GM12878 (cell line): ENCODE results near the gene ITPR2. TPM values are rescaled to one million over a fixed set of nuclear protein-coding genes. Genes with fewer than 3 reads are reported as not detected.

Source experiments
- ATAC-seq: fragments of 200-7000 bp; cut with Tn5 transposase; 3 replicates; pipeline ENCODE4 v1.9.1; 2020; ENCODE audit warnings: mild to moderate bottlenecking, moderate library complexity
- BruUV-seq: library from RNA; stranded (reverse); fragments of 400-500 nt; replicated peaks from 2 replicates; lab custom pipeline; 2021; lab: Mats Ljungman, UMichigan
- CTCF ChIA-PET: fragments of 300-600 bp; sonication (Branson Sonifier 250); formaldehyde crosslinking; extraction: SDS; loops from one replicate; lab custom pipeline; 2021; ENCODE audit warnings: inconsistent platforms; lab: Yijun Ruan, JAX
- POLR2A ChIA-PET: fragments of 350-600 bp; formaldehyde crosslinking; extraction: SDS; loops from one replicate; lab custom pipeline; 2021; ENCODE audit warnings: inconsistent platforms; lab: Charles Lee
- RAD21 ChIA-PET: fragments of 300-600 bp; sonication (Branson Sonifier 250); formaldehyde crosslinking; loops from one replicate; lab custom pipeline; 2023; ENCODE audit warnings: antibody characterized with exemption; ENCODE audit not compliant: unreplicated experiment; lab: Charles Lee
- SMC1A ChIA-PET: fragments of 300-600 bp; sonication (Branson Sonifier 250); formaldehyde crosslinking; loops from one replicate; lab custom pipeline; 2023; ENCODE audit not compliant: unreplicated experiment, uncharacterized antibody; lab: Charles Lee
- DNase-seq: peaks from one replicate; pipeline ENCODE4 v3.0.0-alpha.2; 2011; ENCODE audit warnings: low read depth, low spot score
- FAIRE-seq: peaks from 3 replicates; lab custom pipeline; 2011; peaks lifted over from hg19 to GRCh38; lab: Jason Lieb, UNC
- H2AFZ ChIP-seq: 2 replicates; pipeline ENCODE4 v1.6.0; 2011; ENCODE audit warnings: low read depth, low read length, control low read depth; ENCODE audit not compliant: control insufficient read depth
- H3K27ac ChIP-seq: 2 replicates; pipeline ENCODE4 v1.5.1; 2011; ENCODE audit warnings: control low read depth; ENCODE audit not compliant: control insufficient read depth, insufficient read depth
- H3K27me3 ChIP-seq, 2 experiments: replicated peaks in 1 of 2; 2 replicates each; pipeline versions ENCODE4 v1.6.0 to v1.6.1; 2011; ENCODE audit warnings: low read length in 1 of 2; ENCODE audit not compliant: control insufficient read depth in 2 of 2, insufficient read depth in 2 of 2
- H3K36me3 ChIP-seq, 2 experiments: 2 replicates each; pipeline ENCODE4 v1.5.1; 2011; ENCODE audit warnings: low read length in 1 of 2; ENCODE audit not compliant: control insufficient read depth in 2 of 2, insufficient read depth in 2 of 2
- H3K4me1 ChIP-seq: 2 replicates; pipeline ENCODE4 v1.6.1; 2011; ENCODE audit warnings: mild to moderate bottlenecking, low read length, moderate library complexity, mixed read lengths; ENCODE audit not compliant: control insufficient read depth, insufficient read depth
- H3K4me2 ChIP-seq: 2 replicates; pipeline ENCODE4 v1.6.0; 2011; ENCODE audit warnings: control low read depth; ENCODE audit not compliant: control insufficient read depth, insufficient read depth
- H3K4me3 ChIP-seq: fragments of 200-600 bp; sonication (generic); 2 replicates; pipeline ENCODE4 v1.5.1; 2016
- H3K79me2 ChIP-seq: 2 replicates; pipeline ENCODE4 v1.6.0; 2011; ENCODE audit warnings: low read length; ENCODE audit not compliant: control insufficient read depth, insufficient read depth
- H3K9ac ChIP-seq: 2 replicates; pipeline ENCODE4 v1.8.0; 2011; ENCODE audit warnings: low read length, control low read depth, mixed read lengths; ENCODE audit not compliant: control insufficient read depth, insufficient read depth
- H3K9me3 ChIP-seq: replicated peaks from 3 replicates; pipeline ENCODE4 v1.5.1; 2011; ENCODE audit warnings: mild to moderate bottlenecking, low read length; ENCODE audit not compliant: control insufficient read depth, insufficient read depth
- H4K20me1 ChIP-seq: 2 replicates; pipeline ENCODE4 v1.6.0; 2011; ENCODE audit not compliant: control insufficient read depth, insufficient read depth
- MAX ChIP-seq: IDR thresholded peaks from 2 replicates; pipeline ENCODE4 v1.6.1; 2012; ENCODE audit warnings: low read depth, low read length, improper control_type of control experiment
- MEF2B ChIP-seq: fragments of 450-650 bp; IDR thresholded peaks from 2 replicates; pipeline ENCODE4 v1.6.1; 2018; ENCODE audit warnings: mild to moderate bottlenecking, moderate library complexity; ENCODE audit not compliant: partially characterized antibody, poor library complexity, severe bottlenecking
- SP1 ChIP-seq: IDR thresholded peaks from one replicate; pipeline ENCODE4 v1.6.1; 2011; ENCODE audit warnings: low read depth, low read length
- SREBF1 ChIP-seq: IDR thresholded peaks from 2 replicates; pipeline ENCODE4 v1.6.1; 2012; ENCODE audit warnings: mild to moderate bottlenecking, low read length
- TBL1XR1 ChIP-seq: IDR thresholded peaks from 2 replicates; pipeline ENCODE4 v1.6.1; 2012; ENCODE audit warnings: low read depth, low read length, improper control_type of control experiment
- TCF12 ChIP-seq: IDR thresholded peaks from 2 replicates; pipeline ENCODE4 v1.6.1; 2011; ENCODE audit warnings: low read depth, mild to moderate bottlenecking, low read length
- USF2 ChIP-seq: IDR thresholded peaks from 2 replicates; pipeline ENCODE4 v1.6.1; 2011; ENCODE audit warnings: low read depth, low read length, improper control_type of control experiment, borderline replicate concordance
- ZNF592 ChIP-seq: fragments of 450-650 bp; IDR thresholded peaks from 2 replicates; pipeline ENCODE4 v1.6.1; 2017; ENCODE audit warnings: mild to moderate bottlenecking, moderate library complexity
- whole genome bisulfite sequencing: methylation state at CpG from one replicate; pipeline ENCODE4 v1.1.6; 2016; ENCODE audit warnings: low lambda C conversion rate; ENCODE audit not compliant: insufficient replicate concordance, insufficient coverage; ENCODE audit errors: missing lambda C conversion rate; 5-methylcytosine and 5-hydroxymethylcytosine counted together
- in situ Hi-C: fragments of 300-500 bp; cut with MboI; formaldehyde crosslinking; loops from 9 replicates; pipeline ENCODE4 v1.14.3; 2018; ENCODE audit warnings: mixed read lengths
- intact Hi-C: fragments of 100-400 bp; cut with micrococcal nuclease; formaldehyde crosslinking; loops from one replicate; pipeline ENCODE4 v1.14.2; 2022; ENCODE audit not compliant: unreplicated experiment
- polyA plus RNA-seq, 11 experiments: library from polyadenylated mRNA; depleted of rRNA in 4 of 11; unstranded in 6 of 11; stranded (reverse) in 5 of 11; fragments of >200 nt; fragmentation: Nextera tagmentation in 4 of 11; fragmentation: Illumina TruSeq in 1 of 11; extraction: Ambion mirVana in 4 of 11; extraction: Trizol in 1 of 11; gene quantifications; 1 replicate in 1 of 11; 2 replicates in 10 of 11; pipeline versions ENCODE4 v1.2.1 to v1.2.3, GENCODE V29; 2011 to 2016; ENCODE audit warnings: inconsistent platforms in 2 of 11, missing spikeins in 2 of 11, low read depth in 1 of 11
- total RNA-seq, 4 experiments: library from RNA; depleted of rRNA in 3 of 4; stranded (reverse); fragments of >200 nt in 3 of 4; fragmentation: Illumina TruSeq in 1 of 4; extraction: Trizol in 1 of 4; gene quantifications; 2 replicates each; pipeline versions ENCODE4 v1.2.1 to v1.2.3, GENCODE V29; 2013 to 2021
- TF ChIP-seq, protein P1 (sequence below): fragments of 450-650 bp; IDR thresholded peaks from 2 replicates; pipeline ENCODE4 v1.6.1; 2017; ENCODE audit warnings: antibody characterized with exemption, mild to moderate bottlenecking, moderate library complexity
- TF ChIP-seq, protein P2 (sequence below): fragments of 450-650 bp; IDR thresholded peaks from 2 replicates; pipeline ENCODE4 v1.6.1; 2017; ENCODE audit warnings: mild to moderate bottlenecking, moderate library complexity

ITPR2 gene
- total and polyA plus RNA-seq, 10 of the 15 experiments (the other 5 are each of a cell fraction or from before 2014, with no cell fraction given), result 7.5 to 76.2 (median 47.1) TPM

DNA sequence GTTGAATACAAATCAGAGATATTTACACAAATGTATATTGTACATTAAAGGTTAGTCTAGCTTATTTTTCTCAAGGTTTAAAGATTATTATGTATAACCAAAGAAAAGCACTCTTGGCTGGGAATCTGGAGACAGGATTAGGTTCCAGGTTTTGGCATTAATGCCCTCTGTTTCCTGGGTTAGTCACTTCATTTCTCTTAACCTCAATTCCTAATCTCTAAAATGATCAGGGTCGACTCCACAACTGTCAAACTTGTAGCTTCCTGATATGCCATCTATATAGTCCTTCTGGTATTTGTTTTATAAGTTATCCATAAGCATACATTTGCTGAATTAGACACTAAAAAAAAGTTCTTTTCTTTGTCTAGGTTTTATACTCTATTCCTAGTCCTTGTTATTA, 2.6 kb downstream of the ITPR2 start:
- no peaks in the 10 kb centered on the region for H3K36me3 ChIP-seq
- no peak for DNase-seq
- no peaks in the 10 kb centered on the region for H3K9me3 ChIP-seq
- BruUV-seq, result TSS peak; percentile 31
- 96% methylated on average over 1 of the region's 1 CpG for WGBS
- no peak for FAIRE-seq
- no peak for ATAC-seq
- H2AFZ ChIP-seq, result no peak overlapping the region
- H3K4me3 ChIP-seq, result peak overlapping the region; percentile 79
- RAD21 ChIA-PET, result interaction anchor here (0.8 to 6.2 kb wide), 18 partner anchors 10 to 186 kb away, joined by 3 to 51 read pairs (median 6); partner anchors contain the start of gene TM7SF3
- H3K4me2 ChIP-seq, result peak overlapping the region; percentile 60
- peaks cover 5% of the 10 kb centered on the region for H3K4me1 ChIP-seq
- in situ Hi-C loops, result no loop called here
- SMC1A ChIA-PET, result interaction anchor here (0.6 to 5.3 kb wide), 32 partner anchors 9 to 1761 kb away, joined by 3 to 41 read pairs (median 4); no protein-coding TSS in a partner anchor
- intact Hi-C loops, result loop anchor here (10.0 kb wide), 1 partner anchor 54 kb away; no protein-coding TSS in a partner anchor
- peak overlapping the region; percentile 15; the same call in 1 of the 2 replicates for H3K27ac ChIP-seq
- peaks cover 70% of the 10 kb centered on the region for H3K79me2 ChIP-seq
- POLR2A ChIA-PET, result interaction anchor here (0.8 to 4.5 kb wide), 8 partner anchors 9 to 111 kb away, joined by 3 to 17 read pairs (median 4); no protein-coding TSS in a partner anchor
- H4K20me1 ChIP-seq, result no peaks in the 10 kb centered on the region
- H3K27me3 ChIP-seq, result no peaks in the 10 kb centered on the region
- CTCF ChIA-PET, result interaction anchor here (0.7 to 2.1 kb wide), 11 partner anchors 11 to 128 kb away, joined by 3 to 6 read pairs (median 3); no protein-coding TSS in a partner anchor
- H3K9ac ChIP-seq, result peak overlapping the region; percentile 31
- TF ChIP-seq MAX (no peak), SP1 (no peak), TCF12 (no peak), USF2 (no peak), SREBF1 (no peak), TBL1XR1 (no peak), ZNF592 (no peak), MEF2B (no peak)
- TF ChIP-seq, protein P1, sequence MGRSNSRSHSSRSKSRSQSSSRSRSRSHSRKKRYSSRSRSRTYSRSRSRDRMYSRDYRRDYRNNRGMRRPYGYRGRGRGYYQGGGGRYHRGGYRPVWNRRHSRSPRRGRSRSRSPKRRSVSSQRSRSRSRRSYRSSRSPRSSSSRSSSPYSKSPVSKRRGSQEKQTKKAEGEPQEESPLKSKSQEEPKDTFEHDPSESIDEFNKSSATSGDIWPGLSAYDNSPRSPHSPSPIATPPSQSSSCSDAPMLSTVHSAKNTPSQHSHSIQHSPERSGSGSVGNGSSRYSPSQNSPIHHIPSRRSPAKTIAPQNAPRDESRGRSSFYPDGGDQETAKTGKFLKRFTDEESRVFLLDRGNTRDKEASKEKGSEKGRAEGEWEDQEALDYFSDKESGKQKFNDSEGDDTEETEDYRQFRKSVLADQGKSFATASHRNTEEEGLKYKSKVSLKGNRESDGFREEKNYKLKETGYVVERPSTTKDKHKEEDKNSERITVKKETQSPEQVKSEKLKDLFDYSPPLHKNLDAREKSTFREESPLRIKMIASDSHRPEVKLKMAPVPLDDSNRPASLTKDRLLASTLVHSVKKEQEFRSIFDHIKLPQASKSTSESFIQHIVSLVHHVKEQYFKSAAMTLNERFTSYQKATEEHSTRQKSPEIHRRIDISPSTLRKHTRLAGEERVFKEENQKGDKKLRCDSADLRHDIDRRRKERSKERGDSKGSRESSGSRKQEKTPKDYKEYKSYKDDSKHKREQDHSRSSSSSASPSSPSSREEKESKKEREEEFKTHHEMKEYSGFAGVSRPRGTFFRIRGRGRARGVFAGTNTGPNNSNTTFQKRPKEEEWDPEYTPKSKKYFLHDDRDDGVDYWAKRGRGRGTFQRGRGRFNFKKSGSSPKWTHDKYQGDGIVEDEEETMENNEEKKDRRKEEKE, result no peak
- TF ChIP-seq, protein P2, sequence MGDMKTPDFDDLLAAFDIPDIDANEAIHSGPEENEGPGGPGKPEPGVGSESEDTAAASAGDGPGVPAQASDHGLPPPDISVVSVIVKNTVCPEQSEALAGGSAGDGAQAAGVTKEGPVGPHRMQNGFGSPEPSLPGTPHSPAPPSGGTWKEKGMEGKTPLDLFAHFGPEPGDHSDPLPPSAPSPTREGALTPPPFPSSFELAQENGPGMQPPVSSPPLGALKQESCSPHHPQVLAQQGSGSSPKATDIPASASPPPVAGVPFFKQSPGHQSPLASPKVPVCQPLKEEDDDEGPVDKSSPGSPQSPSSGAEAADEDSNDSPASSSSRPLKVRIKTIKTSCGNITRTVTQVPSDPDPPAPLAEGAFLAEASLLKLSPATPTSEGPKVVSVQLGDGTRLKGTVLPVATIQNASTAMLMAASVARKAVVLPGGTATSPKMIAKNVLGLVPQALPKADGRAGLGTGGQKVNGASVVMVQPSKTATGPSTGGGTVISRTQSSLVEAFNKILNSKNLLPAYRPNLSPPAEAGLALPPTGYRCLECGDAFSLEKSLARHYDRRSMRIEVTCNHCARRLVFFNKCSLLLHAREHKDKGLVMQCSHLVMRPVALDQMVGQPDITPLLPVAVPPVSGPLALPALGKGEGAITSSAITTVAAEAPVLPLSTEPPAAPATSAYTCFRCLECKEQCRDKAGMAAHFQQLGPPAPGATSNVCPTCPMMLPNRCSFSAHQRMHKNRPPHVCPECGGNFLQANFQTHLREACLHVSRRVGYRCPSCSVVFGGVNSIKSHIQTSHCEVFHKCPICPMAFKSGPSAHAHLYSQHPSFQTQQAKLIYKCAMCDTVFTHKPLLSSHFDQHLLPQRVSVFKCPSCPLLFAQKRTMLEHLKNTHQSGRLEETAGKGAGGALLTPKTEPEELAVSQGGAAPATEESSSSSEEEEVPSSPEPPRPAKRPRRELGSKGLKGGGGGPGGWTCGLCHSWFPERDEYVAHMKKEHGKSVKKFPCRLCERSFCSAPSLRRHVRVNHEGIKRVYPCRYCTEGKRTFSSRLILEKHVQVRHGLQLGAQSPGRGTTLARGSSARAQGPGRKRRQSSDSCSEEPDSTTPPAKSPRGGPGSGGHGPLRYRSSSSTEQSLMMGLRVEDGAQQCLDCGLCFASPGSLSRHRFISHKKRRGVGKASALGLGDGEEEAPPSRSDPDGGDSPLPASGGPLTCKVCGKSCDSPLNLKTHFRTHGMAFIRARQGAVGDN, result no peak
